ENCODE measurements around the gene LRRC72. TPM values are rescaled to one million over a fixed set of nuclear protein-coding genes. Genes with fewer than 3 reads are reported as not detected.

Gene LRRC72
- polyA plus RNA-seq, 3 donors, result not detected

DNA sequence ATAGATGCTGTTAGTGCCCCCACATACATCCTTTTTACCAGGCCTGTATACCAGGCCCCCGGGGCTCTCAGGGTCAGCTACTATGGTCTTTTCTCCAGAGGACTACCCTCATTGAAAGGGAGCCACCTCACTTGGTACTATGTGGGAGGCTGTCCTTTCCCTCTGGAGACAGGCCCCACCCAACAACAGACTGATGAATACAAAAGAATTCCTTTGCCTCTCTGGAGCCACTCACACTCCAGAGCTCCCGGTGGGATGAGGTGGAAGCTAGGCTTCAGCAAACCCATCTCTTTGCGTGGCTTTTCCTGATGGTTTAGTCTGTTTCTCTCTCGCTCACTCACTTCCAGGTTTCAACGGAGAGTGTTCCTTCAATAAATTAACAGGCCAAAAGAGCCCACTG, 88.6 kb downstream of the LRRC72 start:
- no peak for DNase-seq (ENCODE audit: low read depth in 3 of 3, low spot score in 2 of 3)

DNA sequence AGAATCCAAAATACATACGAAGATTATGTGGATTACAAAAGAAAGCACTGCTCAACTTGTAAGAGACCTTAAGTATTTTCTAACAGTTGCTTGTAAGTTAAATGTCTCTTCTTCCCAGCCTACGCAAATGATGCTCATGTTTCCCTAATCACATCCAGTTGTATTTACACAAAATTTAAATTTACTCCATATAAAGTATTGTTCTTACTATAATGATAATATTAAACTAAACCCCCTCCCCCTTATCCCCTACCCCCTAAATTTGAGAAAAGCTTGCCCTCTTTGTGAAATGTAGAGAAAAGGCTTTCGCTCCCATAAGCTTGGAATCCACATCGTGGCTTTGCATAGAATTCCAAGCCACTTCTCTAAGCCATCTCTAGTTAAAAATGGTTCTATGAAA, 89.5 kb downstream of the LRRC72 start:
- no peak for DNase-seq (ENCODE audit: low read depth in 3 of 3, low spot score in 2 of 3)

DNA sequence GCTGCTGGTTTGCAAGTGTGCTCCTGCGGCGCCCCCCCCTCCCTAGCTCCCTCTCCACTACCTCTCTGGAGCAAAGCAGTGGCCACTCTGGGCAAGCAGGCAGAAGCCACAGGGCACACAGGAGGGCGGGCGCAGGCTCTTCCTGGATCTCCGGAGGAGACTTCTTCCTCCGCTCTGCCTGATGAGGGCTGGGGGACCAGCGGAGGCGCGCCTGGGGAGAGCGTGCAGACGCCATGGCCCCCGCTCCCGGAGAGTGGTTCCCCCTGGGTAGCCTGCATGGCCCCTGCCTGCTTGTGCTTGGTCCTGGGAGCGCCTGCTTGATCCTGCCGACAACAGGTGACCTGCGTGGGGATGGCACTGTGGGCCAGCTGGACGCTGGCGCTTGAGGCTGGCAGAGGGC, 89.9 kb downstream of the LRRC72 start:
- DNase-seq (ENCODE audit: low read depth in 3 of 3, low spot score in 2 of 3), result no peak

GRCh38 chr7:16619979-16620408, 93.4 kb downstream of the LRRC72 start:
- no peak for DNase-seq (ENCODE audit: low read depth in 3 of 3, low spot score in 2 of 3)

- no peak for DNase-seq (ENCODE audit: low read depth in 3 of 3, low spot score in 2 of 3)
These were observed 99.8 kb downstream of the LRRC72 start for GRCh38 chr7:16626388-16626787.

GRCh38 chr7:16627236-16627635, 100.6 kb downstream of the LRRC72 start:
- no peak for DNase-seq (ENCODE audit: low read depth in 3 of 3, low spot score in 2 of 3)

DNA sequence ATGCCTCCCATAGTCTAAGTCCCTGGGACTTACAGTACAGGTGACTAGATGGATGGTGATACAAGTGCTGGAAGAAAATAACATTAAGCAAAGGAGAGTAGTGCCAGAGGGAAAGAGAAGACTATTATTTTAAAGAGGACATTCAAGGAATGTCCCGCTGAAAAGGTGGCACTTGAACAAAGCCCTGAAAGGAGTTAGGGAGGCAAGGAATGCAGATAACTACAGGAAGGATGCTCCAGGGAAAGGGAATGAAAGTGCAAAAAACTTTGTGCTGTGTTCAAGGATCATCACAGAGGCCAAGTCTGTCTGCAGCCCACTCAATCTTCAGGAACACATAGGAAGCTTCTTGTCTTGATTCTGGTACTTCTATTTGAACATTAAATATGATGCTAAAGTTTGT, 104.0 kb downstream of the LRRC72 start:
- DNase-seq (ENCODE audit: low read depth in 3 of 3, low spot score in 2 of 3), result no peak

Other genes with a start within 250 kb of the LRRC72 start
- 1 to 10 TPM; 4.4 to 5.2 (median 4.4) TPM for gene CRPPA, start 105.3 kb upstream of the LRRC72 start, polyA plus RNA-seq (ENCODE audit: insufficient read length in 3 of 3)
- gene SOSTDC1, start 61.1 kb upstream of the LRRC72 start, polyA plus RNA-seq (ENCODE audit: insufficient read length in 3 of 3), result 10 to 100 TPM; 52.8 to 60.6 (median 58.6) TPM
- 10 to 100 TPM; 33.3 to 36.2 (median 36.0) TPM for gene ANKMY2, start 118.9 kb downstream of the LRRC72 start, polyA plus RNA-seq (ENCODE audit: insufficient read length in 3 of 3)
- 10 to 100 TPM; 79.1 to 82.1 (median 79.3) TPM for gene BZW2, start 119.4 kb downstream of the LRRC72 start, polyA plus RNA-seq (ENCODE audit: insufficient read length in 3 of 3)
- 10 to 100 TPM; 26.7 to 30.3 (median 30.2) TPM for gene TSPAN13, start 226.9 kb downstream of the LRRC72 start, polyA plus RNA-seq (ENCODE audit: insufficient read length in 3 of 3)

All from right renal cortex interstitium (tissue), 3 donors.